ENCODE measurements around the gene XPNPEP3.
"Not testable (repeated sequence)": the region's sequence is repeated elsewhere in the genome, so short reads cannot be mapped to it uniquely, and the experiment has no call there.

XPNPEP3 gene

GRCh38 chr22:40911772-40912171 lies 54.8 kb downstream of the XPNPEP3 start:
- H3K27me3 ChIP-seq: no peaks in the 10 kb centered on the region; the same call in 1 of the 2 replicates
- no peak for DNase-seq
- no peaks in the 10 kb centered on the region for H3K9me3 ChIP-seq
- H3K36me3 ChIP-seq: peaks cover 34% of the 10 kb centered on the region
- no peak for TF ChIP-seq CTCF (IDR thresholded peaks at IDR 0.05; ENCODE audit: low read depth, low read length)
- no peaks in the 10 kb centered on the region for H3K4me1 ChIP-seq
- H3K4me3 ChIP-seq (ENCODE audit: low read depth, low read length): no peak overlapping the region

- H3K9me3 ChIP-seq; H3K27me3 ChIP-seq; H3K4me3 ChIP-seq (ENCODE audit: low read depth, low read length); H3K4me1 ChIP-seq; DNase-seq: not testable (repeated sequence)
- H3K36me3 ChIP-seq: peaks cover 34% of the 10 kb centered on the region
Observed at GRCh38 chr22:40912987-40913386, 56.0 kb downstream of the XPNPEP3 start.

- Histone ChIP-seq H3K9me3 (no peaks in the 10 kb centered on the region), H3K36me3 (peaks cover 42% of the 10 kb centered on the region), H3K27me3 (no peaks in the 10 kb centered on the region), H3K4me1 (no peaks in the 10 kb centered on the region), H3K4me3 (ENCODE audit: low read depth, low read length) (no peak overlapping the region)
- no peak for DNase-seq
- TF ChIP-seq CTCF (IDR thresholded peaks at IDR 0.05; ENCODE audit: low read depth, low read length): no peak
Observed at GRCh38 chr22:40919446-40919845, 62.5 kb downstream of the XPNPEP3 start.

GRCh38 chr22:40920526-40920925 lies 63.6 kb downstream of the XPNPEP3 start:
- no peaks in the 10 kb centered on the region for H3K27me3 ChIP-seq
- no peak for DNase-seq
- no peak overlapping the region for H3K4me3 ChIP-seq (ENCODE audit: low read depth, low read length)
- no peaks in the 10 kb centered on the region for H3K9me3 ChIP-seq
- no peak for TF ChIP-seq CTCF (IDR thresholded peaks at IDR 0.05; ENCODE audit: low read depth, low read length)
- H3K36me3 ChIP-seq: peaks cover 47% of the 10 kb centered on the region
- H3K4me1 ChIP-seq: no peaks in the 10 kb centered on the region

GRCh38 chr22:40922484-40923303 lies 65.7 kb downstream of the XPNPEP3 start:
- no peak overlapping the region for H3K4me3 ChIP-seq (ENCODE audit: low read depth, low read length)
- peak; percentile 18 for DNase-seq
- no peaks in the 10 kb centered on the region for H3K27me3 ChIP-seq
- no peaks in the 10 kb centered on the region for H3K4me1 ChIP-seq
- peaks cover 47% of the 10 kb centered on the region for H3K36me3 ChIP-seq
- H3K9me3 ChIP-seq: no peaks in the 10 kb centered on the region
- TF ChIP-seq CTCF (IDR thresholded peaks at IDR 0.05; ENCODE audit: low read depth, low read length): peak; percentile 76

GRCh38 chr22:40928657-40929056 lies 71.7 kb downstream of the XPNPEP3 start:
- peak; percentile 19 for DNase-seq
- peaks cover 3% of the 10 kb centered on the region; the same call in 1 of the 2 replicates for H3K4me1 ChIP-seq
- no peaks in the 10 kb centered on the region for H3K9me3 ChIP-seq
- no peaks in the 10 kb centered on the region for H3K27me3 ChIP-seq
- H3K36me3 ChIP-seq: peaks cover 25% of the 10 kb centered on the region
- H3K4me3 ChIP-seq (ENCODE audit: low read depth, low read length): no peak overlapping the region
- no peak for TF ChIP-seq CTCF (IDR thresholded peaks at IDR 0.05; ENCODE audit: low read depth, low read length)
